SU-DHL-6 (cell line): Measurements from ENCODE around the gene DCXR.

Experiments used
- H2AFZ ChIP-seq: fragments of 200-600 bp; sonication (generic); 2 replicates; pipeline ENCODE4 v1.6.1; 2014; ENCODE audit warnings: low read depth, mild to moderate bottlenecking, moderate library complexity, mixed read lengths, antibody characterized with exemption, low read length; ENCODE audit not compliant: severe bottlenecking
- H3F3A ChIP-seq: fragments of 200-600 bp; shearing (Covaris generic); 2 replicates; pipeline ENCODE4 v1.6.0; 2016; ENCODE audit warnings: antibody characterized with exemption, mild to moderate bottlenecking; ENCODE audit not compliant: insufficient read depth
- H3K27ac ChIP-seq: fragments of 200-600 bp; sonication (generic); 2 replicates; pipeline ENCODE4 v1.5.1; 2016; ENCODE audit warnings: low read depth, mild to moderate bottlenecking, low read length, moderate library complexity, mixed read lengths
- H3K27me3 ChIP-seq: fragments of 200-600 bp; sonication (generic), shearing (Covaris generic); 2 replicates; pipeline ENCODE4 v1.6.0; 2014; ENCODE audit warnings: mild to moderate bottlenecking, low read length
- H3K36me3 ChIP-seq: fragments of 200-600 bp; sonication (generic); 2 replicates; pipeline ENCODE4 v1.6.1; 2014; ENCODE audit warnings: mild to moderate bottlenecking, low read length, mixed read lengths
- H3K4me2 ChIP-seq: fragments of 300-600, 200-600 bp; shearing (Covaris generic), sonication (generic); 2 replicates; pipeline ENCODE4 v1.6.0; 2014; ENCODE audit warnings: low read length, low read depth, mild to moderate bottlenecking; ENCODE audit not compliant: poor library complexity, severe bottlenecking
- H3K4me3 ChIP-seq: fragments of 200-600 bp; sonication (generic); 2 replicates; pipeline ENCODE4 v1.5.1; 2014; ENCODE audit warnings: antibody characterized with exemption, low read length, mild to moderate bottlenecking, mixed read lengths; ENCODE audit not compliant: insufficient read depth, poor library complexity, severe bottlenecking
- H3K79me2 ChIP-seq: fragments of 200-600 bp; sonication (generic); 2 replicates; pipeline ENCODE4 v1.6.1; 2014; ENCODE audit warnings: mild to moderate bottlenecking, low read length, moderate library complexity; ENCODE audit not compliant: insufficient read depth
- H3K9ac ChIP-seq: fragments of 200-600 bp; sonication (generic); 2 replicates; pipeline ENCODE4 v1.7.0; 2014; ENCODE audit warnings: mild to moderate bottlenecking, low read length
- H3K9me2 ChIP-seq: fragments of 200-600 bp; sonication (generic); replicated peaks from 2 replicates; pipeline ENCODE4 v1.6.1; 2014; ENCODE audit warnings: low read length; ENCODE audit not compliant: insufficient read depth
- H3K9me3 ChIP-seq: fragments of 200-600 bp; sonication (generic); 2 replicates; pipeline ENCODE4 v1.6.1; 2014; ENCODE audit warnings: low read length, mixed read lengths; ENCODE audit not compliant: insufficient read depth
- H4K20me1 ChIP-seq: fragments of 200-600 bp; sonication (generic); 2 replicates; pipeline ENCODE4 v1.6.1; 2014; ENCODE audit warnings: low read depth, mild to moderate bottlenecking, antibody characterized with exemption, low read length, moderate library complexity, mixed read lengths
- EZH2phosphoT487 ChIP-seq: fragments of 200-600 bp; sonication (generic), shearing (Covaris generic); conservative IDR thresholded peaks from 2 replicates; pipeline ENCODE4 v1.6.1; 2018; ENCODE audit warnings: mild to moderate bottlenecking, antibody characterized with exemption, low read length, moderate library complexity, mixed read lengths
- TF ChIP-seq, protein P1 (sequence below): fragments of 200-600 bp; sonication (generic); IDR thresholded peaks from one replicate; pipeline ENCODE4 v1.5.1; 2017; ENCODE audit warnings: antibody characterized with exemption, mild to moderate bottlenecking, low read length, moderate library complexity; ENCODE audit not compliant: insufficient read depth, poor library complexity, severe bottlenecking

Gene DCXR

DNA sequence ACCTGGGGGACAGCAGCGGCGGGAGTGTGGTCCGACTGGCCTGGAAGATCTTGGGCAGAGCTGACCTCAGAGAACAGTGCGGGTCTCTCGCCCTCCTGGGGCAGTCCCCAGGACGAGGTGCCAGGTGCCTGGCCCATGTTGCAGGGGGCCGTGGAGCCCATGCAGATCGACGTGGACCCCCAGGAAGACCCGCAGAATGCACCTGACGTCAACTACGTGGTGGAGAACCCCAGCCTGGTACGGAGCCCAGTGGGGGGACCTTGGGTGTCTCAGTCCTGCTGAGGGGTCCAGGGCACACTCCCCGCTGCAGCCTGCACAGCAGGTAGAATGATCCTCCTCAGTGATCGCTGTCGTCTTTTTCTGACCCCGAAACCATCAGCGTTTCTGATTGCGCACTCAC is 15.6 kb upstream of the DCXR start:
- Histone ChIP-seq H3K4me2 (peak overlapping the region; percentile 67), H3K4me3 (no peak overlapping the region), H4K20me1 (no peaks in the 10 kb centered on the region), H3K79me2 (peaks cover 10% of the 10 kb centered on the region), H3K27ac (no peak overlapping the region), H3K9me2 (no peaks in the 10 kb centered on the region), H3K9ac (peak overlapping the region; percentile 71), H3K36me3 (no peaks in the 10 kb centered on the region), H3F3A (no peaks in the 10 kb centered on the region), H3K9me3 (no peaks in the 10 kb centered on the region), H3K27me3 (no peaks in the 10 kb centered on the region), H2AFZ (no peak overlapping the region)
- no peak for TF ChIP-seq EZH2phosphoT487
- TF ChIP-seq, protein P1, sequence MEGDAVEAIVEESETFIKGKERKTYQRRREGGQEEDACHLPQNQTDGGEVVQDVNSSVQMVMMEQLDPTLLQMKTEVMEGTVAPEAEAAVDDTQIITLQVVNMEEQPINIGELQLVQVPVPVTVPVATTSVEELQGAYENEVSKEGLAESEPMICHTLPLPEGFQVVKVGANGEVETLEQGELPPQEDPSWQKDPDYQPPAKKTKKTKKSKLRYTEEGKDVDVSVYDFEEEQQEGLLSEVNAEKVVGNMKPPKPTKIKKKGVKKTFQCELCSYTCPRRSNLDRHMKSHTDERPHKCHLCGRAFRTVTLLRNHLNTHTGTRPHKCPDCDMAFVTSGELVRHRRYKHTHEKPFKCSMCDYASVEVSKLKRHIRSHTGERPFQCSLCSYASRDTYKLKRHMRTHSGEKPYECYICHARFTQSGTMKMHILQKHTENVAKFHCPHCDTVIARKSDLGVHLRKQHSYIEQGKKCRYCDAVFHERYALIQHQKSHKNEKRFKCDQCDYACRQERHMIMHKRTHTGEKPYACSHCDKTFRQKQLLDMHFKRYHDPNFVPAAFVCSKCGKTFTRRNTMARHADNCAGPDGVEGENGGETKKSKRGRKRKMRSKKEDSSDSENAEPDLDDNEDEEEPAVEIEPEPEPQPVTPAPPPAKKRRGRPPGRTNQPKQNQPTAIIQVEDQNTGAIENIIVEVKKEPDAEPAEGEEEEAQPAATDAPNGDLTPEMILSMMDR: no peak

DNA sequence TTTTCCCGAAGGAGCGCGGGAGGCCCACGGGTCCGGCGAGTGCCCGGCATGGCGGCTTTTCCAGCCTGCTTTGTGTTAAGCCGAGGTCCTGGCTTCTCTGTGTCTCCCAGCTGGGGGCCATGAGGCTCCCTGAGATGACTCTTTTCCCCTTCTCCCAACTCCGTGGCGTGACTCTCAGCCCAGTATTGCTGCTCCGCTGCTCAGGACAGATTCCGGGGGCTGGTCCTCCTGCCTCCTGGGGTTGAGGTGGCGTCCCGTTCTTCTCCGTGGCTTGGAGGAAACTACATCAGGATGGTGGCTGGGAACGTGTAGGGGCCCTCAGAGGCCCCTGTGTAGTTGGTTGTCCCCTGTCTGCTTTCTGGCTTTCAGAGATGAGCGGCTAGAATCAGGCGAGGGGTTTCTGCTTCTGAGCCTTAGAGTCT is 15.2 kb upstream of the DCXR start:
- Histone ChIP-seq H3K9me3 (no peaks in the 10 kb centered on the region), H4K20me1 (no peaks in the 10 kb centered on the region), H3F3A (no peaks in the 10 kb centered on the region), H2AFZ (no peak overlapping the region), H3K4me2 (peak overlapping the region; percentile 67), H3K79me2 (peaks cover 10% of the 10 kb centered on the region), H3K27me3 (no peaks in the 10 kb centered on the region), H3K36me3 (no peaks in the 10 kb centered on the region), H3K27ac (no peak overlapping the region), H3K9me2 (no peaks in the 10 kb centered on the region), H3K4me3 (peak overlapping the region; percentile 96), H3K9ac (peak overlapping the region; percentile 71)
- TF ChIP-seq, protein P1: no peak
- TF ChIP-seq EZH2phosphoT487: no peak

DNA sequence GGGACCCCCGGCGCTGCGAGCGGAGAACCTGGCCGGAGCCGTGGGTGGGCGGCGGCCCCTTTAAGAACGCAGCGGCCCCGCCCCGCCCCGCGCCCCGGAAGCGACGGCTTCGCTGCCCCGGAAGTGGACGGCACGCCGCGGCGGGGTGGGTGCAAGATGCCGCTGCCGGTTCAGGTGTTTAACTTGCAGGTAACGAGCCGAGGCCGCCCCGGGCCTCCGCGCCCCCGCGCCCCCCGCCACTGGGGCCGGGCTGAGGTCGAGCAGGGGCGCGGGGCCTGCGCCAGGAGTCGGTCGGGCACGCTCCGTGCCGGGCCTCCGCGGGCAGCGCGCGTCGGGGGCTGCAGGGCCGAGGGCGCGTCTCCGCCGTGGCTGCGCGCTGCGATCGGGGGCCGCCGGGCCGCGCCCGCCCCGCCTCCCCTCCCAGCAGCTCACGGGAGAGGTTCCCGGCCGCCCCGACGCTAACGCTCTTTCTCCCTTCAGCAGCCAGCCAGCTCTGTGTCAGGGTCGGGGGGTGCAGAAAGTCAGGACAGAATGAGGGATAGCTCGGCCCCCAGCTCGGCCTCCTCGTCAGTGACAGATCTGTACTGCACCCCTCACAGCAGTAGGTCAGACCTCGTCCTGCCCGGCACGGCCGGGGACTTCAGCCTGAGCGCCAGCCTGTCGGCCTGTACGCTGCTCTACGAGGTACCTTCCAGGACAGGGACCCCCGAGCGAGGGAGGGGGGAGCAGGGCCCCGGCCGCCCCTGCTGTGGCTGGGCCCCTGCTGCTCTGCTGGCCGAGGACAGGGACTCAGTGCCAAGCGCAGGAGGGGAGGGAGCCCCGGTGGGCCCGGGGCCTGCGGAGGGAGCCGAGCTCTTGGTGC is 14.5 kb upstream of the DCXR start, which contains the start of the genes GPS1 and RFNG:
Gene GPS1, plus strand, starts transcription at position 123 of the 862 bp plus-strand sequence. Its CDS starts 34 bp downstream, at position 157.
Gene RFNG, minus strand, starts transcription at position 36 of the 862 bp plus-strand sequence. CDS start 45 bp downstream, outside the sequence.
- TF ChIP-seq, protein P1: no peak
- TF ChIP-seq EZH2phosphoT487: no peak
- Histone ChIP-seq H3K4me2 (peak within 1 kb of the TSS; percentile 67), H2AFZ (no peak within 1 kb of the TSS), H3K9ac (peak within 1 kb of the TSS; percentile 71), H3K4me3 (peak within 1 kb of the TSS; percentile 96), H3F3A (no peaks in the 10 kb centered on the region), H3K9me3 (no peaks in the 10 kb centered on the region), H3K36me3 (no peaks in the 10 kb centered on the region), H3K9me2 (no peaks in the 10 kb centered on the region), H4K20me1 (no peaks in the 10 kb centered on the region), H3K27ac (no peak within 1 kb of the TSS), H3K27me3 (no peaks in the 10 kb centered on the region), H3K79me2 (peaks cover 10% of the 10 kb centered on the region)
